Measurements from ENCODE around the gene TMEM130. TPM values are rescaled to one million over a fixed set of nuclear protein-coding genes. Genes with fewer than 3 reads are reported as not detected.

The TMEM130 gene
- total RNA-seq, 1 donor from 2014 or later = not detected

DNA sequence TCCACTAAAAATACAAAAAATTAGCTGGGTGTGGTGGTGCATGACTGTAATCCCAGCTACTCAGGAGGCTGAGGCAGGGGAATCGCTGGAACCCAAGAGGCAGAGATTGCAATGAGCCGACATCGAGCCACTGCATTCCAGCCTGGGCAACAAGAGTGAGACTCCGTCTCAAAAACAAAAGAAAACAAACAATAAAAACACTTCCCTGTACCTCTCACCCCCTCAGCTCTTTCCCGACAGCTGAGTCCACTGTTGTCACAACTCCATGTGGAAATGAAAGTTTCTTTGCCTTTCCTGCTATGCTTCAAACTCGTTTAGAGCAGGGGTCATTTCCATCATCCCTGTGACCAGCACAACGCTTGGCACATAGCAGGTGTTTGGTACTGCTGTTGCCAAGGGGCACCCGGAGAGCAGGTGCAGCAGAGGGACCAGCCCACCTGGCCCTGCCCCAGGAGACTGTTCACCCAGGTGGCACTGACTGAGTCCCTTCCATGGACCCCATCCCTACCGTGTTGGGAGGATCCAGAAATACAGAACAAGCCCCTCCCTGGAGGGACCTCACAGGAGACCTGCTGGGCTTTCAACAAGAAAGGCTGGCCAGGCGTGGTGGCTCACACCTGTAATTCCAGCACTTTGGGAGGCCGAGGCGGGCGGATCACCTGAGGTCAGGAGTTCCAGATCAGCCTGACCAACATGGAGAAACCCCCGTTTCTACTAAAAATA lies 4.9 kb downstream of the TMEM130 start:
- H3K27me3 ChIP-seq (ENCODE audit: control insufficient read depth, insufficient read depth, low read length) = peaks cover 9% of the 10 kb centered on the region
- no peaks in the 10 kb centered on the region for H3K36me3 ChIP-seq (ENCODE audit: control insufficient read depth, insufficient read depth, low read length)
- TF ChIP-seq, protein P1, sequence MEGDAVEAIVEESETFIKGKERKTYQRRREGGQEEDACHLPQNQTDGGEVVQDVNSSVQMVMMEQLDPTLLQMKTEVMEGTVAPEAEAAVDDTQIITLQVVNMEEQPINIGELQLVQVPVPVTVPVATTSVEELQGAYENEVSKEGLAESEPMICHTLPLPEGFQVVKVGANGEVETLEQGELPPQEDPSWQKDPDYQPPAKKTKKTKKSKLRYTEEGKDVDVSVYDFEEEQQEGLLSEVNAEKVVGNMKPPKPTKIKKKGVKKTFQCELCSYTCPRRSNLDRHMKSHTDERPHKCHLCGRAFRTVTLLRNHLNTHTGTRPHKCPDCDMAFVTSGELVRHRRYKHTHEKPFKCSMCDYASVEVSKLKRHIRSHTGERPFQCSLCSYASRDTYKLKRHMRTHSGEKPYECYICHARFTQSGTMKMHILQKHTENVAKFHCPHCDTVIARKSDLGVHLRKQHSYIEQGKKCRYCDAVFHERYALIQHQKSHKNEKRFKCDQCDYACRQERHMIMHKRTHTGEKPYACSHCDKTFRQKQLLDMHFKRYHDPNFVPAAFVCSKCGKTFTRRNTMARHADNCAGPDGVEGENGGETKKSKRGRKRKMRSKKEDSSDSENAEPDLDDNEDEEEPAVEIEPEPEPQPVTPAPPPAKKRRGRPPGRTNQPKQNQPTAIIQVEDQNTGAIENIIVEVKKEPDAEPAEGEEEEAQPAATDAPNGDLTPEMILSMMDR (IDR thresholded peaks at IDR 0.05; ENCODE audit: insufficient read depth, low read length, severe bottlenecking) = no peak
- FAIRE-seq (no peak), DNase-seq (ENCODE audit: low read depth) (no peak)
- no peak overlapping the region for H3K4me3 ChIP-seq (ENCODE audit: low read depth, low read length)

DNA sequence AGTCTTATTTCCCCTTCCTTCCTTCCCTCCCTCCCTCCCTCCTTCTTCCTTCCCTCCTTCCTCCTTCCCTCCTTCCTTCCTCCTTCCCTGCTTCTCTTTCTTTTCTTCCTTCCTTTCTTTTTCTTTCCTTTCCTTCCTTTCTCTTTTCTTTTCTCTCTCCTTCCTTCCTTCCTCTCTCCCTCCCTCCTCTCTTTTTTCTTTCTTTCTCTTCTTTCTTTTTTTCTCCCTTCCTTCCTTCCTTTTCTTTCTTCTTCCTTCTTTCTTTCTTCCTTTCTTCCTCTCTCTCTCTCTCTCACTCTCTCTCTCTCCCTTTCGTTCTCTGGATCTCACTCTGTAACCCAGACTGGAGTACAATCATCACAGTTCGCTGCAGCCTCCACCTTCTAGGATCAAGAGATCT lies 6.2 kb downstream of the TMEM130 start:
- Histone ChIP-seq H3K4me3 (ENCODE audit: low read depth, low read length) (no peak overlapping the region), H3K27me3 (ENCODE audit: control insufficient read depth, insufficient read depth, low read length) (no peaks in the 10 kb centered on the region), H3K36me3 (ENCODE audit: control insufficient read depth, insufficient read depth, low read length) (no peaks in the 10 kb centered on the region)
- FAIRE-seq = no peak
- TF ChIP-seq, protein P1 (IDR thresholded peaks at IDR 0.05; ENCODE audit: insufficient read depth, low read length, severe bottlenecking) = no peak
- no peak for DNase-seq (ENCODE audit: low read depth)

DNA sequence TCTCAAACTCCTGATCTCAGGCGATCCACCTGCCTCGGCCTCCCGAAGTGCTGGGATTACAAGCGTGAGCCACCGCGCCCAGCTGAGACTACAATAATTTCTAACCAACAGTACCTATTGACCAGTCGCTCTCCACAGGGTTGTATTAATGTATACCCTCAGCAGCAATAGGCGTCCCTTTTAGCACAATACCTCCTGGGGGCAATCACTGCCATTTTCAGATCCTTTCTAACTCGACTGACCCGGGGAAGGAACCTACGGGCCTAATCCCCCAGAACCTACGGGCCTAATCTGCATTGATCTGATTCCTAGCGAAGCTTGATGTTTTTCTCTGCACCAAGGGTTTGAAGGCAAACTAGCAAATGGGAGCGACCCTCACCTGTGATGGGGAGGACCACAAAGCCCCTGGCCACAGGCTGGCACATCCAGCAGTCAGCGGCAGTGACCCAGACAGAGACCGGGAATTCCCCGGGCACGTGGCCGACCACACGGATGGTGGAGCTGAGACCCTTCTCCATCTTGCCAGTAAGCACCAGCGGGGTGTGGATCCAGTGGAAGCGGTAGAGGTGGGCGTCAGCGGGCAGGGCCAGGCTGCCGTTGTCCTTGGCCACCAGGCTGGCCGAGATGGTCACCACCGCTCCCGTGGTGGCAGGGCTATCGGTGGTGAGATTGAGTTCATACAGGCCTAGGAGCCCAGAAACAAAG lies 6.9 kb downstream of the TMEM130 start:
- TF ChIP-seq, protein P1 (IDR thresholded peaks at IDR 0.05; ENCODE audit: insufficient read depth, low read length, severe bottlenecking) = no peak
- Histone ChIP-seq H3K36me3 (ENCODE audit: control insufficient read depth, insufficient read depth, low read length) (no peaks in the 10 kb centered on the region), H3K27me3 (ENCODE audit: control insufficient read depth, insufficient read depth, low read length) (no peaks in the 10 kb centered on the region), H3K4me3 (ENCODE audit: low read depth, low read length) (no peak overlapping the region)
- DNase-seq (ENCODE audit: low read depth) (no peak), FAIRE-seq (no peak)

DNA sequence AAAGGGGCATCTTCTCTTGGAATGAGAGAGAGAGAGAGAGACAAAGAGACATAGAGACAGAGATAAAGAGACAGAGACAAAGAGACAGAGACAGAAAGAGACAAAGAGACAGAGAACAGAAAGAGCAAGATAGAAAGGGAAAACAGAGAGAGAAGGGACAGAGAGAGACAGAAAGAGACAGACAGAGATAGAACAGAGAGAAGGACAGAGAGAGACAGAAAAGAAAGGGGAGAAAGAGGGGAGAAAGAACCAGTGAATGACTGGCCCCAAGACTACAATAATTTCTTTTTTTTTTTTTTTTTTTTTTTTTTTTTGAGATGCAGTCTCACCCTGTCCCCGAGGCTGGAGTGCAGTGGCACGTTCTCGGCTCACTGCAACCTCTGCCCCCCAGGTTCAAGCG lies 7.6 kb downstream of the TMEM130 start:
- no peaks in the 10 kb centered on the region for H3K36me3 ChIP-seq (ENCODE audit: control insufficient read depth, insufficient read depth, low read length)
- H3K27me3 ChIP-seq (ENCODE audit: control insufficient read depth, insufficient read depth, low read length) = no peaks in the 10 kb centered on the region
- FAIRE-seq = no peak
- H3K4me3 ChIP-seq (ENCODE audit: low read depth, low read length) = no peak overlapping the region
- TF ChIP-seq, protein P1 (IDR thresholded peaks at IDR 0.05; ENCODE audit: insufficient read depth, low read length, severe bottlenecking) = no peak
- no peak for DNase-seq (ENCODE audit: low read depth)

DNA sequence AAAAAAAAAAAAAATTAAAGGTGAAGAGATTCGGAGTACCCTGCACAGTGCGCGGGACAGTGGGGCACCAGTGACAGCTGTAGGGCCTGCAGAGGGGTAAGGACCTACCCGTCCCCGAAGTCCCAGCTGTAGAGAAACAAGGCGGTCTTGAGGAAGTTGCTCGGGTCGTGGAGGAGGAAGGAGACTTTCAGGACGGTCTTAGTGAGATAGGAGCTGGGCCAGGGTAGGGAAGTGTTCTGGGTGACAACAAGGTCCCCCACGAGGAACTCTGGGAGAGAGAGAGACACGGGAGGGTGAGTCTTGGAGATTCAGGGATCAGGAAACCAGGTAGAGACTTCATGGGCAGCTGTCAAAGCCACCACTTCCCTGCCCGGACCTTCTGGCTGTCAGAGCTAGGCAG lies 9.7 kb downstream of the TMEM130 start:
- FAIRE-seq (no peak), DNase-seq (ENCODE audit: low read depth) (no peak)
- TF ChIP-seq, protein P1 (IDR thresholded peaks at IDR 0.05; ENCODE audit: insufficient read depth, low read length, severe bottlenecking) = no peak
- no peaks in the 10 kb centered on the region for H3K36me3 ChIP-seq (ENCODE audit: control insufficient read depth, insufficient read depth, low read length)
- H3K4me3 ChIP-seq (ENCODE audit: low read depth, low read length) = no peak overlapping the region
- no peaks in the 10 kb centered on the region for H3K27me3 ChIP-seq (ENCODE audit: control insufficient read depth, insufficient read depth, low read length)
